Measurements from ENCODE around the gene ELL. TPM values are rescaled to one million over a fixed set of nuclear protein-coding genes. Genes with fewer than 3 reads are reported as not detected.
A peak's percentile ranks its signal among the peaks of the same experiment; 100 is the strongest.

The ELL gene
- 40.4 TPM for total RNA-seq

- Histone ChIP-seq H3K9me3 (ENCODE audit: low read depth, low read length) (no peaks in the 10 kb centered on the region), H3K4me1 (ENCODE audit: insufficient read depth, low read length) (peaks cover 40% of the 10 kb centered on the region), H3K27me3 (ENCODE audit: insufficient read depth, low read length) (no peaks in the 10 kb centered on the region), H3K4me3 (ENCODE audit: low read length) (peak within 1 kb of the TSS; percentile 97)
Measured at GRCh38 chr19:18521692-18522123, at the start of gene ELL. Gene ELL (minus strand): TSS chr19:18522070. CDS start chr19:18522055, 15 bp downstream.

GRCh38 chr19:18568367-18568766 is 46.5 kb upstream of the ELL start:
- no peak overlapping the region for H3K4me3 ChIP-seq (ENCODE audit: low read length)
- H3K9me3 ChIP-seq (ENCODE audit: low read depth, low read length) = no peaks in the 10 kb centered on the region
- H3K4me1 ChIP-seq (ENCODE audit: insufficient read depth, low read length) = peaks cover 21% of the 10 kb centered on the region
- no peaks in the 10 kb centered on the region for H3K27me3 ChIP-seq (ENCODE audit: insufficient read depth, low read length)

GRCh38 chr19:18566953-18567352 is 45.1 kb upstream of the ELL start:
- Histone ChIP-seq H3K4me1 (ENCODE audit: insufficient read depth, low read length) (peaks cover 7% of the 10 kb centered on the region), H3K9me3 (ENCODE audit: low read depth, low read length) (no peaks in the 10 kb centered on the region), H3K4me3 (ENCODE audit: low read length) (no peak overlapping the region), H3K27me3 (ENCODE audit: insufficient read depth, low read length) (no peaks in the 10 kb centered on the region)

GRCh38 chr19:18562086-18562485 is 40.2 kb upstream of the ELL start:
- Histone ChIP-seq H3K9me3 (ENCODE audit: low read depth, low read length) (no peaks in the 10 kb centered on the region), H3K4me3 (ENCODE audit: low read length) (no peak overlapping the region), H3K27me3 (ENCODE audit: insufficient read depth, low read length) (no peaks in the 10 kb centered on the region), H3K4me1 (ENCODE audit: insufficient read depth, low read length) (peaks cover 18% of the 10 kb centered on the region)

GRCh38 chr19:18559685-18560084 is 37.8 kb upstream of the ELL start:
- Histone ChIP-seq H3K9me3 (ENCODE audit: low read depth, low read length) (no peaks in the 10 kb centered on the region), H3K4me1 (ENCODE audit: insufficient read depth, low read length) (peaks cover 18% of the 10 kb centered on the region), H3K27me3 (ENCODE audit: insufficient read depth, low read length) (no peaks in the 10 kb centered on the region), H3K4me3 (ENCODE audit: low read length) (no peak overlapping the region)

- H3K27me3 ChIP-seq (ENCODE audit: insufficient read depth, low read length) = no peaks in the 10 kb centered on the region
- peak overlapping the region; percentile 95 for H3K4me3 ChIP-seq (ENCODE audit: low read length)
- H3K4me1 ChIP-seq (ENCODE audit: insufficient read depth, low read length) = peaks cover 18% of the 10 kb centered on the region
- no peaks in the 10 kb centered on the region for H3K9me3 ChIP-seq (ENCODE audit: low read depth, low read length)
Measured at GRCh38 chr19:18558604-18559003, 36.7 kb upstream of the ELL start.

- Histone ChIP-seq H3K9me3 (ENCODE audit: low read depth, low read length) (no peaks in the 10 kb centered on the region), H3K4me3 (ENCODE audit: low read length) (peak overlapping the region; percentile 95), H3K27me3 (ENCODE audit: insufficient read depth, low read length) (no peaks in the 10 kb centered on the region), H3K4me1 (ENCODE audit: insufficient read depth, low read length) (peaks cover 18% of the 10 kb centered on the region)
Measured at GRCh38 chr19:18558202-18558555, 36.3 kb upstream of the ELL start.

GRCh38 chr19:18557411-18558201 is 35.7 kb upstream of the ELL start, which contains the start of gene KXD1:
Gene KXD1 (plus strand): TSS chr19:18557870. CDS start chr19:18562057, 4,187 bp downstream.
- no peaks in the 10 kb centered on the region for H3K27me3 ChIP-seq (ENCODE audit: insufficient read depth, low read length)
- no peaks in the 10 kb centered on the region for H3K9me3 ChIP-seq (ENCODE audit: low read depth, low read length)
- H3K4me3 ChIP-seq (ENCODE audit: low read length) = peak within 1 kb of the TSS; percentile 95
- H3K4me1 ChIP-seq (ENCODE audit: insufficient read depth, low read length) = peaks cover 18% of the 10 kb centered on the region

GRCh38 chr19:18551631-18552030 is 29.8 kb upstream of the ELL start:
- no peaks in the 10 kb centered on the region for H3K9me3 ChIP-seq (ENCODE audit: low read depth, low read length)
- H3K27me3 ChIP-seq (ENCODE audit: insufficient read depth, low read length) = no peaks in the 10 kb centered on the region

GRCh38 chr19:18543814-18544475 is 22.1 kb upstream of the ELL start:
- H3K4me3 ChIP-seq (ENCODE audit: low read length) = peak overlapping the region; percentile 41
- H3K27me3 ChIP-seq (ENCODE audit: insufficient read depth, low read length) = no peaks in the 10 kb centered on the region
- no peaks in the 10 kb centered on the region for H3K9me3 ChIP-seq (ENCODE audit: low read depth, low read length)
- peaks cover 25% of the 10 kb centered on the region for H3K4me1 ChIP-seq (ENCODE audit: insufficient read depth, low read length)

More at GRCh38 chr19:18551631-18552030, 29.8 kb upstream of the ELL start:
- Histone ChIP-seq H3K4me3 (ENCODE audit: low read length) (no peak overlapping the region), H3K4me1 (ENCODE audit: insufficient read depth, low read length) (no peaks in the 10 kb centered on the region)

- H3K9me3 ChIP-seq (ENCODE audit: low read depth, low read length) = no peaks in the 10 kb centered on the region
- H3K27me3 ChIP-seq (ENCODE audit: insufficient read depth, low read length) = no peaks in the 10 kb centered on the region
- peaks cover 25% of the 10 kb centered on the region for H3K4me1 ChIP-seq (ENCODE audit: insufficient read depth, low read length)
- H3K4me3 ChIP-seq (ENCODE audit: low read length) = peak within 1 kb of the TSS; percentile 41
Measured at GRCh38 chr19:18542941-18543813, 21.3 kb upstream of the ELL start, which contains the start of gene FKBP8. Gene FKBP8 (minus strand): TSS chr19:18543573. CDS start chr19:18541970, 1,603 bp downstream.

GRCh38 chr19:18541992-18542940 is 20.4 kb upstream of the ELL start:
- peaks cover 25% of the 10 kb centered on the region for H3K4me1 ChIP-seq (ENCODE audit: insufficient read depth, low read length)
- peak overlapping the region; percentile 32 for H3K4me3 ChIP-seq (ENCODE audit: low read length)
- no peaks in the 10 kb centered on the region for H3K27me3 ChIP-seq (ENCODE audit: insufficient read depth, low read length)
- no peaks in the 10 kb centered on the region for H3K9me3 ChIP-seq (ENCODE audit: low read depth, low read length)

- H3K4me3 ChIP-seq (ENCODE audit: low read length) = no peak overlapping the region
Measured at GRCh38 chr19:18541258-18541991, 19.6 kb upstream of the ELL start.

More at GRCh38 chr19:18541258-18541991, 19.6 kb upstream of the ELL start:
- H3K27me3 ChIP-seq (ENCODE audit: insufficient read depth, low read length) = no peaks in the 10 kb centered on the region
- no peaks in the 10 kb centered on the region for H3K9me3 ChIP-seq (ENCODE audit: low read depth, low read length)
- peaks cover 25% of the 10 kb centered on the region for H3K4me1 ChIP-seq (ENCODE audit: insufficient read depth, low read length)
